ENCODE results near the gene SH3BP2. TPM values are rescaled to one million over a fixed set of nuclear protein-coding genes. Genes with fewer than 3 reads are reported as not detected.

Gene SH3BP2
- polyA plus RNA-seq, 1 donor from 2014 or later, result 87.9 TPM

GRCh38 chr4:2823301-2823670 lies 30.4 kb downstream of the SH3BP2 start:
- Histone ChIP-seq H3K9me3 (ENCODE audit: low read length) (no peaks in the 10 kb centered on the region), H3K27ac (ENCODE audit: low read length) (no peak overlapping the region), H2AFZ (ENCODE audit: low read depth, low read length) (no peak overlapping the region), H3K36me3 (ENCODE audit: insufficient read depth, low read length) (no peaks in the 10 kb centered on the region), H3K27me3 (ENCODE audit: insufficient read depth, low read depth, low read length) (no peaks in the 10 kb centered on the region), H3K79me2 (replicated peaks; ENCODE audit: insufficient read depth, low read length) (peaks cover 20% of the 10 kb centered on the region), H3K9ac (ENCODE audit: low read length) (no peak overlapping the region), H3K4me3 (ENCODE audit: low read length) (no peak overlapping the region), H3F3A (ENCODE audit: insufficient read depth, low read length, poor library complexity, severe bottlenecking) (no peaks in the 10 kb centered on the region), H3K9me2 (ENCODE audit: insufficient read depth, low read length) (no peaks in the 10 kb centered on the region), H3K4me2 (ENCODE audit: low read length) (no peak overlapping the region), H4K20me1 (ENCODE audit: insufficient read depth) (no peaks in the 10 kb centered on the region)
- TF ChIP-seq SMC3 (conservative IDR thresholded peaks at IDR 0.05; ENCODE audit: poor library complexity) (no peak), CTCF (IDR thresholded peaks at IDR 0.05; ENCODE audit: poor library complexity, severe bottlenecking) (no peak), EP300 (conservative IDR thresholded peaks at IDR 0.05; ENCODE audit: poor library complexity, severe bottlenecking) (no peak), TAF1 (IDR thresholded peaks at IDR 0.05; ENCODE audit: low read depth) (no peak), POLR2AphosphoS5 (IDR thresholded peaks at IDR 0.05) (no peak), RAD21 (conservative IDR thresholded peaks at IDR 0.05) (no peak), MXI1 (conservative IDR thresholded peaks at IDR 0.05; ENCODE audit: poor library complexity, severe bottlenecking) (no peak), EZH2 (IDR thresholded peaks at IDR 0.05; ENCODE audit: borderline replicate concordance, insufficient read depth, low read length, poor library complexity, severe bottlenecking) (no peak)
- TF ChIP-seq, protein P1, sequence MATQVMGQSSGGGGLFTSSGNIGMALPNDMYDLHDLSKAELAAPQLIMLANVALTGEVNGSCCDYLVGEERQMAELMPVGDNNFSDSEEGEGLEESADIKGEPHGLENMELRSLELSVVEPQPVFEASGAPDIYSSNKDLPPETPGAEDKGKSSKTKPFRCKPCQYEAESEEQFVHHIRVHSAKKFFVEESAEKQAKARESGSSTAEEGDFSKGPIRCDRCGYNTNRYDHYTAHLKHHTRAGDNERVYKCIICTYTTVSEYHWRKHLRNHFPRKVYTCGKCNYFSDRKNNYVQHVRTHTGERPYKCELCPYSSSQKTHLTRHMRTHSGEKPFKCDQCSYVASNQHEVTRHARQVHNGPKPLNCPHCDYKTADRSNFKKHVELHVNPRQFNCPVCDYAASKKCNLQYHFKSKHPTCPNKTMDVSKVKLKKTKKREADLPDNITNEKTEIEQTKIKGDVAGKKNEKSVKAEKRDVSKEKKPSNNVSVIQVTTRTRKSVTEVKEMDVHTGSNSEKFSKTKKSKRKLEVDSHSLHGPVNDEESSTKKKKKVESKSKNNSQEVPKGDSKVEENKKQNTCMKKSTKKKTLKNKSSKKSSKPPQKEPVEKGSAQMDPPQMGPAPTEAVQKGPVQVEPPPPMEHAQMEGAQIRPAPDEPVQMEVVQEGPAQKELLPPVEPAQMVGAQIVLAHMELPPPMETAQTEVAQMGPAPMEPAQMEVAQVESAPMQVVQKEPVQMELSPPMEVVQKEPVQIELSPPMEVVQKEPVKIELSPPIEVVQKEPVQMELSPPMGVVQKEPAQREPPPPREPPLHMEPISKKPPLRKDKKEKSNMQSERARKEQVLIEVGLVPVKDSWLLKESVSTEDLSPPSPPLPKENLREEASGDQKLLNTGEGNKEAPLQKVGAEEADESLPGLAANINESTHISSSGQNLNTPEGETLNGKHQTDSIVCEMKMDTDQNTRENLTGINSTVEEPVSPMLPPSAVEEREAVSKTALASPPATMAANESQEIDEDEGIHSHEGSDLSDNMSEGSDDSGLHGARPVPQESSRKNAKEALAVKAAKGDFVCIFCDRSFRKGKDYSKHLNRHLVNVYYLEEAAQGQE (IDR thresholded peaks at IDR 0.05; ENCODE audit: borderline replicate concordance), result no peak

DNA sequence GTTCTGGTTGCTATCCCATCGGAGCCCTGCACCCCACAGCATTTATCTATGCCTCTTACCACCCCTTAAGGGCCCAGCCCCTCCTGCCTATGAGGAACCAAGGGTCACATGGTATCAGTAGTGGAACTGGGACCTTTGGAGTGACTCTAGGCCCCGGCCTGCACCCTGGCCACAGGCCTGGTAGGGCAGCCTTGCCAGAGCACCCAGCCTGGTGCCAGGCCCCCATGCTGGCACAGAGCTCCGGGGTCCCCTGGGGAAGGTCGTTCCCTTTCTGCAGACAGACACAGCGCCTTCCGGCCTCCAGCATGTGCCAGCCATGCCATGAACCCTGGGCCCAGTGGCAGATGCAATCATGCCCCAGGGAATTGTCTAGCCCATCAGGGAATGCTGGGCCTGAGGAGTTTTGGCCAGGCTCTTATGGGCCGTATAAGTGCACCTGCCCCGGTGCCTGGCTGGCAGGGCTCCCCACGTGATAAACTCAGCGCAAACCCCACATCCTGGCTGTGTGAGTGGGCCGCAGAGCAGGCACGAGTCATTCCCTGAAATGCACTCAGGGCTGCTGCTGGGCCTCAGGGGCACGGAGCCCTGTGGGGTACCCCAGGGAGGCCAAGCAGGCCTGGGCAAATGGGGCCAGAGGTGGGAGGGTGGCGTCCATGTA lies 30.9 kb downstream of the SH3BP2 start:
- no peak overlapping the region for H2AFZ ChIP-seq (ENCODE audit: low read depth, low read length)
- H3K4me3 ChIP-seq (ENCODE audit: low read length), result no peak overlapping the region
- H3K36me3 ChIP-seq (ENCODE audit: insufficient read depth, low read length), result no peaks in the 10 kb centered on the region
- H4K20me1 ChIP-seq (ENCODE audit: insufficient read depth), result no peaks in the 10 kb centered on the region
- H3F3A ChIP-seq (ENCODE audit: insufficient read depth, low read length, poor library complexity, severe bottlenecking), result no peaks in the 10 kb centered on the region
- no peak overlapping the region for H3K4me2 ChIP-seq (ENCODE audit: low read length)
- H3K9me2 ChIP-seq (ENCODE audit: insufficient read depth, low read length), result no peaks in the 10 kb centered on the region
- no peak overlapping the region for H3K9ac ChIP-seq (ENCODE audit: low read length)
- no peaks in the 10 kb centered on the region for H3K9me3 ChIP-seq (ENCODE audit: low read length)
- no peak overlapping the region for H3K27ac ChIP-seq (ENCODE audit: low read length)
- TF ChIP-seq EZH2 (IDR thresholded peaks at IDR 0.05; ENCODE audit: borderline replicate concordance, insufficient read depth, low read length, poor library complexity, severe bottlenecking) (no peak), SMC3 (conservative IDR thresholded peaks at IDR 0.05; ENCODE audit: poor library complexity) (no peak), POLR2AphosphoS5 (IDR thresholded peaks at IDR 0.05) (no peak), MXI1 (conservative IDR thresholded peaks at IDR 0.05; ENCODE audit: poor library complexity, severe bottlenecking) (no peak), CTCF (IDR thresholded peaks at IDR 0.05; ENCODE audit: poor library complexity, severe bottlenecking) (no peak), TAF1 (IDR thresholded peaks at IDR 0.05; ENCODE audit: low read depth) (no peak), RAD21 (conservative IDR thresholded peaks at IDR 0.05) (no peak), EP300 (conservative IDR thresholded peaks at IDR 0.05; ENCODE audit: poor library complexity, severe bottlenecking) (no peak)
- TF ChIP-seq, protein P1 (IDR thresholded peaks at IDR 0.05; ENCODE audit: borderline replicate concordance), result no peak
- H3K79me2 ChIP-seq (replicated peaks; ENCODE audit: insufficient read depth, low read length), result peaks cover 15% of the 10 kb centered on the region
- H3K27me3 ChIP-seq (ENCODE audit: insufficient read depth, low read depth, low read length), result no peaks in the 10 kb centered on the region

All from neural cell (in vitro differentiated cells).